ENCODE data around the gene RHEX. TPM values are rescaled to one million over a fixed set of nuclear protein-coding genes. Genes with fewer than 3 reads are reported as not detected.

The RHEX gene
- total RNA-seq, 1 donor from 2014 or later: 34.8 TPM

- H3K9me3 Mint-ChIP-seq: no peaks in the 10 kb centered on the region
- peaks cover 82% of the 10 kb centered on the region for H3K4me1 Mint-ChIP-seq
- peak overlapping the region; percentile 39 for H3K4me3 Mint-ChIP-seq
- peaks cover 41% of the 10 kb centered on the region for H3K36me3 Mint-ChIP-seq (ENCODE audit: low read depth)
- ChIA-PET CTCF (interaction anchor here (1.7 to 2.0 kb wide), 4 partner anchors 11 to 59 kb away, joined by 5 to 11 read pairs (median 6); no protein-coding TSS in a partner anchor), POLR2A (interaction anchor here (1.2 to 5.2 kb wide), 2 partner anchors 11 to 59 kb away, joined by 3 to 67 read pairs; no protein-coding TSS in a partner anchor)
- no peak for DNase-seq
- intact Hi-C loops (cut with micrococcal nuclease): loop anchor here (10.0 kb wide), 1 partner anchor 878 kb away; the partner anchor contains the start of gene FCMR
- H3K27ac Mint-ChIP-seq: peak overlapping the region; percentile 95
- no peaks in the 10 kb centered on the region for H3K27me3 Mint-ChIP-seq
- no peak for ATAC-seq (ENCODE audit: low read depth)
- no peak for TF ChIP-seq CTCF (IDR thresholded peaks at IDR 0.05)
Observed at GRCh38 chr1:206047271-206047670, 5.7 kb upstream of the RHEX start.

- no peaks in the 10 kb centered on the region for H3K27me3 Mint-ChIP-seq
- POLR2A ChIA-PET: interaction anchor here (0.7 to 5.2 kb wide), 11 partner anchors 9 to 1523 kb away, joined by 3 to 67 read pairs (median 5); no protein-coding TSS in a partner anchor
- DNase-seq (no peak), ATAC-seq (ENCODE audit: low read depth) (no peak)
- H3K36me3 Mint-ChIP-seq (ENCODE audit: low read depth): peaks cover 48% of the 10 kb centered on the region
- peak overlapping the region; percentile 95 for H3K27ac Mint-ChIP-seq
- no peak for TF ChIP-seq CTCF (IDR thresholded peaks at IDR 0.05)
- CTCF ChIA-PET: interaction anchor here (1.0 to 2.0 kb wide), 5 partner anchors 12 to 64 kb away, joined by 3 to 11 read pairs (median 6); no protein-coding TSS in a partner anchor
- H3K9me3 Mint-ChIP-seq: no peaks in the 10 kb centered on the region
- H3K4me3 Mint-ChIP-seq: peak overlapping the region; percentile 38
- H3K4me1 Mint-ChIP-seq: peaks cover 83% of the 10 kb centered on the region
- intact Hi-C loops (cut with micrococcal nuclease): loop anchor here (10.0 kb wide), 1 partner anchor 876 kb away; the partner anchor contains the start of gene FCMR
Observed at GRCh38 chr1:206048582-206048981, 4.4 kb upstream of the RHEX start.

- no peak for TF ChIP-seq CTCF (IDR thresholded peaks at IDR 0.05)
- H3K36me3 Mint-ChIP-seq (ENCODE audit: low read depth): peaks cover 51% of the 10 kb centered on the region
- no peaks in the 10 kb centered on the region for H3K27me3 Mint-ChIP-seq
- intact Hi-C loops (cut with micrococcal nuclease): loop anchor here (10.0 kb wide), 1 partner anchor 876 kb away; the partner anchor contains the start of gene FCMR
- ATAC-seq (ENCODE audit: low read depth): peak; percentile 40
- CTCF ChIA-PET: interaction anchor here (1.0 to 2.0 kb wide), 4 partner anchors 15 to 65 kb away, joined by 3 to 11 read pairs (median 6); no protein-coding TSS in a partner anchor
- DNase-seq: no peak
- peaks cover 87% of the 10 kb centered on the region for H3K4me1 Mint-ChIP-seq
- H3K9me3 Mint-ChIP-seq: no peaks in the 10 kb centered on the region
- POLR2A ChIA-PET: interaction anchor here (0.7 to 5.2 kb wide), 10 partner anchors 9 to 1524 kb away, joined by 3 to 67 read pairs (median 5); no protein-coding TSS in a partner anchor
- peak overlapping the region; percentile 71 for H3K4me3 Mint-ChIP-seq
- H3K27ac Mint-ChIP-seq: peak overlapping the region; percentile 95
Observed at GRCh38 chr1:206049293-206049692, 3.7 kb upstream of the RHEX start.

GRCh38 chr1:206049919-206050600 is 2.9 kb upstream of the RHEX start:
- ATAC-seq (ENCODE audit: low read depth) (no peak), DNase-seq (no peak)
- H3K27me3 Mint-ChIP-seq: no peaks in the 10 kb centered on the region
- TF ChIP-seq CTCF (IDR thresholded peaks at IDR 0.05): no peak
- intact Hi-C loops (cut with micrococcal nuclease): loop anchor here (1.0 to 10.0 kb wide), 13 partner anchors 9 to 875 kb away; partner anchors contain the start of genes FCMR and RAB29
- ChIA-PET CTCF (interaction anchor here (1.0 to 3.1 kb wide), 4 partner anchors 13 to 73 kb away, joined by 3 to 24 read pairs (median 8); no protein-coding TSS in a partner anchor), POLR2A (interaction anchor here (0.6 to 3.4 kb wide), 14 partner anchors 8 to 876 kb away, joined by 3 to 101 read pairs (median 6); partner anchors contain the start of gene RAB29)
- H3K4me1 Mint-ChIP-seq: peaks cover 88% of the 10 kb centered on the region
- H3K27ac Mint-ChIP-seq: peak overlapping the region; percentile 95
- no peaks in the 10 kb centered on the region for H3K9me3 Mint-ChIP-seq
- peak overlapping the region; percentile 58 for H3K4me3 Mint-ChIP-seq
- peaks cover 50% of the 10 kb centered on the region for H3K36me3 Mint-ChIP-seq (ENCODE audit: low read depth)
